Kidney (tissue), 14 donors: Measurements from ENCODE around the gene SPATA6L. TPM values are rescaled to one million over a fixed set of nuclear protein-coding genes. Genes with fewer than 3 reads are reported as not detected.
A peak's percentile ranks its signal among the peaks of the same experiment; 100 is the strongest.

Source experiments
- DNase-seq, 5 donors: peaks; one replicate each; pipeline ENCODE4 v3.0.0-alpha.2; 2013 to 2020
- FAIRE-seq: peaks from 2 replicates; lab custom pipeline; 2012; peaks lifted over from hg19 to GRCh38; lab: Jason Lieb, UNC
- H3K27ac ChIP-seq, 2 donors: one replicate each; pipeline ENCODE4 v1.7.0; 2013; ENCODE audit warnings: low read depth in 2 of 2, low read length in 2 of 2, inconsistent platforms in 1 of 2
- H3K27me3 ChIP-seq: one replicate; pipeline ENCODE4 v1.7.1; 2013; ENCODE audit warnings: low read length, inconsistent platforms; ENCODE audit not compliant: control insufficient read depth, insufficient read depth
- H3K36me3 ChIP-seq, 3 donors: one replicate each; pipeline versions ENCODE4 v1.7.0 to v1.7.1; 2013; ENCODE audit warnings: low read length in 3 of 3, control low read depth in 1 of 3, inconsistent platforms in 1 of 3; ENCODE audit not compliant: insufficient read depth in 3 of 3, control insufficient read depth in 2 of 3
- H3K4me1 ChIP-seq, 3 donors: one replicate each; pipeline versions ENCODE4 v1.7.0 to v1.7.1; 2013; ENCODE audit warnings: low read length in 3 of 3, inconsistent platforms in 1 of 3, low read depth in 1 of 3; ENCODE audit not compliant: control insufficient read depth in 2 of 3, insufficient read depth in 2 of 3
- H3K4me3 ChIP-seq, 3 donors: one replicate each; pipeline versions ENCODE4 v1.7.0 to v1.8.1; 2013; ENCODE audit warnings: low read length in 3 of 3, control low read depth in 1 of 3, inconsistent platforms in 1 of 3
- H3K9ac ChIP-seq, 3 donors: one replicate each; pipeline versions ENCODE4 v1.7.0 to v1.7.1; 2013; ENCODE audit warnings: low read length in 3 of 3, control low read depth in 1 of 3, inconsistent platforms in 1 of 3
- H3K9me3 ChIP-seq, 3 donors: one replicate each; pipeline versions ENCODE4 v1.7.0 to v1.7.1; 2013; ENCODE audit warnings: low read length in 3 of 3, control low read depth in 1 of 3, inconsistent platforms in 1 of 3; ENCODE audit not compliant: control insufficient read depth in 2 of 3, insufficient read depth in 1 of 3
- intact Hi-C: fragments of 100-400 bp; cut with DNase I; formaldehyde crosslinking; loops from one replicate; pipeline ENCODE4 v1.11.1; 2022
- polyA plus RNA-seq: library from polyadenylated mRNA; stranded (reverse); fragments of 350-450 nt; fragmentation: Illumina TruSeq; extraction: RNeasy Lipid Tissue Mini Kit (QIAGEN cat#74804); gene quantifications from one replicate; pipeline ENCODE4 v1.2.3, GENCODE V29; 2014; ENCODE audit warnings: low read depth, low replicate concordance; ENCODE audit not compliant: insufficient read depth
- total RNA-seq: library from RNA; stranded (reverse); fragmentation: NEBNext Ultra II Directional; extraction: Animal tissue kit (Norgen Biotek cat#: 25700); gene quantifications from one replicate; pipeline ENCODE4 v1.2.1, GENCODE V29; 2021
- TF ChIP-seq, protein P1 (sequence below): IDR thresholded peaks from 3 replicates; pipeline ENCODE4 v1.5.1; 2012; ENCODE audit warnings: mild to moderate bottlenecking, moderate library complexity, borderline replicate concordance; ENCODE audit not compliant: insufficient read depth; ENCODE audit errors: extremely low read depth
- donor health status: control.
- donor health status: control.
- donor health status: control.
- donor health status: control.
- donor health status: control.
- donor health status: DM: yes; HTN: yes; CAD: no.
- donor health status: Normal renal cell carcinoma (clear cell type).

Gene SPATA6L
- total and polyA plus RNA-seq, 2 donors from 2014 or later: 1.5 to 15.1 TPM

DNA sequence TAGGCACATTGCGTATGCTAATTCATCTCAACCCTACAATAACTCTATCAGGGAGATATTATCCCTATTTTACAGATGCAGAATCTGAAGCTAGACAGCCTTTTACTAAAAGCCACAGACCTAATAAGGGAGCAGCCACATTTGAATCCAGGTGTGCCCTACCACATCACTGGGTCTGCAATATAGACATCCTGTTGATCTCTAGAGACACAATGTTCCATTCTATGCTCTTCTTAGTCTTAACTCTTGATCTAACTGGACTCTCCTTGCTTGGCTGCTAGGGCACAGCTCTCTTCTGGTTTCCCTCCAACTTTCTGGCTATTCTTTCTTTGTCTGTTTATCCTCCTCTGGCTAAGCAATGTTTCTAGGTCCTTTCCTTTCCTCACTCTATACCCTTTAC is 1.4 kb upstream of the SPATA6L start:
- Histone ChIP-seq H3K9ac (no peak overlapping the region), H3K4me3 (no peak overlapping the region), H3K36me3 (no peaks in the 10 kb centered on the region), H3K4me1 (peaks cover 0 to 17% (median 13%) of the 10 kb centered on the region in 3 donors), H3K9me3 (no peaks in the 10 kb centered on the region), H3K27me3 (no peaks in the 10 kb centered on the region), H3K27ac (no peak overlapping the region)
- intact Hi-C loops: no loop called here
- DNase-seq (no peak), FAIRE-seq (no peak)
- TF ChIP-seq, protein P1, sequence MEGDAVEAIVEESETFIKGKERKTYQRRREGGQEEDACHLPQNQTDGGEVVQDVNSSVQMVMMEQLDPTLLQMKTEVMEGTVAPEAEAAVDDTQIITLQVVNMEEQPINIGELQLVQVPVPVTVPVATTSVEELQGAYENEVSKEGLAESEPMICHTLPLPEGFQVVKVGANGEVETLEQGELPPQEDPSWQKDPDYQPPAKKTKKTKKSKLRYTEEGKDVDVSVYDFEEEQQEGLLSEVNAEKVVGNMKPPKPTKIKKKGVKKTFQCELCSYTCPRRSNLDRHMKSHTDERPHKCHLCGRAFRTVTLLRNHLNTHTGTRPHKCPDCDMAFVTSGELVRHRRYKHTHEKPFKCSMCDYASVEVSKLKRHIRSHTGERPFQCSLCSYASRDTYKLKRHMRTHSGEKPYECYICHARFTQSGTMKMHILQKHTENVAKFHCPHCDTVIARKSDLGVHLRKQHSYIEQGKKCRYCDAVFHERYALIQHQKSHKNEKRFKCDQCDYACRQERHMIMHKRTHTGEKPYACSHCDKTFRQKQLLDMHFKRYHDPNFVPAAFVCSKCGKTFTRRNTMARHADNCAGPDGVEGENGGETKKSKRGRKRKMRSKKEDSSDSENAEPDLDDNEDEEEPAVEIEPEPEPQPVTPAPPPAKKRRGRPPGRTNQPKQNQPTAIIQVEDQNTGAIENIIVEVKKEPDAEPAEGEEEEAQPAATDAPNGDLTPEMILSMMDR: no peak

DNA sequence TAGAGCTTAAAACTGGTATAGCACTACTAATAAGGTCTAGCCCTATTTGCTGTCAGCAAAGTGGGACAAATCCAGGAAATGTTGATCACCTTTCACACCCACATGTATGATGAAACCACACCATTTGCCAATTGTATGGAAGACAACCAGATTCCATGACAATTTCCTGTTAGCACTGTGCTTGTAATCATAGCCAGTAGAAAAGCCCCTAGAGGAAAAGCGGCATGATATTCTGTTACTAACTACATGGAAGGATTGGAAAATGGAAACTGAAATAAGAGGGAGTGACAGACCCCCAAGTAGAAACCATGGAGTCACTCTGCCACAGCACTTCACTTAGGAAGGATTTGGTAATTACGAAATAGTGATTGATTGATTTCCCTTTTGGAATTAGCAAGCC is 923 bp downstream of the SPATA6L start:
- FAIRE-seq (no peak), DNase-seq (no peak)
- TF ChIP-seq, protein P1: no peak
- Histone ChIP-seq H3K9ac (peak overlapping the region in 1 of 3 donors; percentile 71), H3K36me3 (no peaks in the 10 kb centered on the region), H3K4me3 (peak overlapping the region in 1 of 3 donors; percentile 75), H3K4me1 (peaks cover 3 to 17% (median 13%) of the 10 kb centered on the region in 3 donors), H3K27ac (no peak overlapping the region), H3K9me3 (no peaks in the 10 kb centered on the region), H3K27me3 (no peaks in the 10 kb centered on the region)
- intact Hi-C loops: no loop called here

DNA sequence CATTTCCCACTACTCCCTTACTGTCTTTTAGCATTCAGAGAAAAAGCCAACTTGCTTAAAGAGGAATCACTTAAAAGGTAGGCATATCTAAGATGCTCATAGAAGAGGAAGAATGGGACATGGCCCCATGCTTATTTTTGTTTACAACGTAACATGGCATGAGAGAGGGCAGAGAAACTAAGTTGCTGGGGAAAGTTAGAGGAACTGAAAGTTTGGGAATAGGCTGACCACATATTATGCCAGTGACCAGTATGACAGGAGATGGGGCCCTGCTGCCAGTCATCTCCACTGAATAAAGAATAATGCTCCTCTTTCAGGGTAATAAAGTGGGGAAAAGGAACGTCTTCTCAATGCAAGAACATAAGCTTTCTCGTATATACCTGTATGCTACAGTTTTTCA is 2.3 kb downstream of the SPATA6L start:
- Histone ChIP-seq H3K4me3 (peak overlapping the region in 1 of 3 donors; percentile 6), H3K36me3 (no peaks in the 10 kb centered on the region), H3K4me1 (peaks cover 3 to 17% (median 13%) of the 10 kb centered on the region in 3 donors), H3K27me3 (no peaks in the 10 kb centered on the region), H3K9ac (peak overlapping the region in 1 of 3 donors; percentile 10), H3K9me3 (no peaks in the 10 kb centered on the region), H3K27ac (no peak overlapping the region)
- DNase-seq (no peak), FAIRE-seq (no peak)
- TF ChIP-seq, protein P1: no peak
- intact Hi-C loops: no loop called here
